ENCODE data around the gene AP2A1.

- TF ChIP-seq CTCF (IDR thresholded peaks at IDR 0.05) (no peak), ZFX (IDR thresholded peaks at IDR 0.05; ENCODE audit: borderline replicate concordance) (no peak)
Measured at GRCh38 chr19:49850487-49851342, 83.9 kb downstream of the AP2A1 start, which contains the start of gene PTOV1.
